Skeletal muscle satellite cell (primary cell): ENCODE results near the gene RAD50.
A peak's percentile ranks its signal among the peaks of the same experiment; 100 is the strongest.

Source experiments
- H3K27me3 ChIP-seq: 2 replicates; pipeline ENCODE4 v1.7.0; 2013; ENCODE audit warnings: low read length; ENCODE audit not compliant: control insufficient read depth, insufficient read depth
- H3K36me3 ChIP-seq: 2 replicates; pipeline ENCODE4 v1.7.0; 2013; ENCODE audit warnings: mild to moderate bottlenecking, control low read depth, low read length; ENCODE audit not compliant: insufficient read depth
- H3K4me1 ChIP-seq: 2 replicates; pipeline ENCODE4 v1.7.0; 2013; ENCODE audit warnings: low read length; ENCODE audit not compliant: control insufficient read depth, insufficient read depth
- H3K4me2 ChIP-seq: 2 replicates; pipeline ENCODE4 v1.7.0; 2013; ENCODE audit warnings: mild to moderate bottlenecking, low read length
- H3K4me3 ChIP-seq: 2 replicates; pipeline ENCODE4 v1.7.0; 2013; ENCODE audit warnings: low read length
- H3K9ac ChIP-seq: 2 replicates; pipeline ENCODE4 v1.7.0; 2013; ENCODE audit warnings: mild to moderate bottlenecking, low read depth, low read length, moderate library complexity
- H3K9me3 ChIP-seq: replicated peaks from 2 replicates; pipeline ENCODE4 v1.7.0; 2013; ENCODE audit warnings: mild to moderate bottlenecking, control low read depth, low read length

Gene RAD50

DNA sequence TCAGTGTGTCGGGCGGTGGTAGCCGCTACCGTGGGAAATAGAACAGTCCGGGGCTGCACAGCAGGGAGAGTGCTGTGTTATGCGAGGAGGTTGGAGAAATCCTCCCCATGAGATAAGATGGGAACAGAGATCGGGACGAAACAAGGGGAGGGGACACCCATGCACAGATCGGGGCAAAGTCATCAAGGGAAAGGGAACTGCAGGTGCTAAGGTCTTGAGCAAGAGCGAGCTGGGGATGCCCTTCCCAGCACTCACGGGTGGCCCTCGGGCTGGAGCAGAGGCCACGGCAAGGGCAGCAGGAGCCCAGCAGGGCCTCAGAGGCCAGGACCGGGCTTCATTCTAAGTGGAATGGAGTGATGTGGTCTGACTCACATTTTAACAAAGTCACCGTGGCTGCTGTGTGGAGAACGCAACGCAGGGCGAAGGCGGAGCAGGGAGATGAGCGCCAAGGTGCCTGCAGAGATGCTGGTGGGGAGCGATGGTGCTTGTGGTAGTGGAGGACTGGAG, 108.8 kb downstream of the RAD50 start:
- Histone ChIP-seq H3K9ac (no peak overlapping the region), H3K36me3 (no peaks in the 10 kb centered on the region), H3K4me3 (no peak overlapping the region), H3K4me1 (peaks cover 10% of the 10 kb centered on the region), H3K27me3 (no peaks in the 10 kb centered on the region), H3K9me3 (no peaks in the 10 kb centered on the region), H3K4me2 (no peak overlapping the region)

DNA sequence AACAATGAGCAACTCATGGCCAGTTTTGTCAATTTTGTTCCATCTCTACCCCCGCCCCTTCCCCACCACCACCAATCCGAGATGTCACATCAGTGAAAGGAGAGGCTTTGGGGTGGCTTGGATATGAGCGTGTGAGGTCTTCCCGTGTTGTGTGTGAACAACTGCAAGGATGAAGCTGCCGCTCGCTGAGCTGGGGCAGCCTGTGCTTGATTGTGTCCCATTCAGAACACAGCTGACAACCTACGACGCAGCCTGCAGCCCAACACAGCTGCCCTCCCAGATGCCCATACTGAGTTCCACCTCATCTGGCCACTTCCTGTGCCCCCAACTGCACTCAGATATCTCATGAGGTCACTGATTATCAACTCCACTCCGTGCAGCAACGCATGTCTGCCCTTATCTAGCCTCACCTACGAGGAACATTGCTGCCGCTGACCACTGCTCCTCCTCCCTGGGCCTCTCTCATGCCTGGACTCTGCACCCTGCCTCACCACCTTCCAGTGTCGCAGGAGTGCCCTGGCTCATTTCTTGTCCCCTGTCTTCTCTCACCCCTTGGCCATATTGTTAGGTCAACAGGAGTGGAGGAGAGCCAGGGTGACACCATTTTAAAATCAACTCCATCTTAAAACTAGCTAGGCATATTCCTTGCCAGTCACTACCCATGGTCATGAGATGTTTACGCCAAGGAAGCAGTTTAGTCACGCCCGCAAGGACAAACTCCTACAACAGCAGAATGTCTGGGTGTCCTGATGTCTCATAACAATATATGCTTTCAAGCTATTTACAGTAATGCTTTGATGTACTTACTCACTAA, 109.7 kb downstream of the RAD50 start:
- no peaks in the 10 kb centered on the region for H3K36me3 ChIP-seq
- peaks cover 5% of the 10 kb centered on the region for H3K4me1 ChIP-seq
- H3K4me2 ChIP-seq = no peak overlapping the region
- H3K27me3 ChIP-seq = no peaks in the 10 kb centered on the region
- H3K4me3 ChIP-seq = no peak overlapping the region
- H3K9ac ChIP-seq = no peak overlapping the region
- H3K9me3 ChIP-seq = no peaks in the 10 kb centered on the region

DNA sequence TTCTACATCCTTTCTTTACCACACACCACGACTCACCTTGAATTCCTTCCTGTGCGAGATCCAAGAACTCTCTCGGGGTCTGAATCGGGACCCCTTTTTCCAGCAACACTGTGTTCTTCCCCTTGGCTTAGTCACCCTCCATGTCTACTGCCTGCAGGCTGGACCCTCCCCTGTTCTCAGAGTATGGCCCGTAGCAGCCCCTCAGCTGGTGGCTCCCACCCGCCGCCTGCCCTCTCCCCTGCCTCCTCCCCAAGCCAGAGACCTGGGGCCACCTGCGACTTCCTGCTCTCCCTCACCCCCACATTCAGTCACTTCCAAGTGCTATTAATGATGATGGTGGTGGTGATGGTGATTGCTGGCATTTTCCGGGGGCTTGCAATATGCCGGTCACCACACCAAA, 110.5 kb downstream of the RAD50 start:
- H3K9ac ChIP-seq = no peak overlapping the region
- H3K9me3 ChIP-seq = no peaks in the 10 kb centered on the region
- H3K27me3 ChIP-seq = no peaks in the 10 kb centered on the region
- H3K4me1 ChIP-seq = peaks cover 5% of the 10 kb centered on the region
- no peak overlapping the region for H3K4me3 ChIP-seq
- H3K36me3 ChIP-seq = no peaks in the 10 kb centered on the region
- H3K4me2 ChIP-seq = no peak overlapping the region

DNA sequence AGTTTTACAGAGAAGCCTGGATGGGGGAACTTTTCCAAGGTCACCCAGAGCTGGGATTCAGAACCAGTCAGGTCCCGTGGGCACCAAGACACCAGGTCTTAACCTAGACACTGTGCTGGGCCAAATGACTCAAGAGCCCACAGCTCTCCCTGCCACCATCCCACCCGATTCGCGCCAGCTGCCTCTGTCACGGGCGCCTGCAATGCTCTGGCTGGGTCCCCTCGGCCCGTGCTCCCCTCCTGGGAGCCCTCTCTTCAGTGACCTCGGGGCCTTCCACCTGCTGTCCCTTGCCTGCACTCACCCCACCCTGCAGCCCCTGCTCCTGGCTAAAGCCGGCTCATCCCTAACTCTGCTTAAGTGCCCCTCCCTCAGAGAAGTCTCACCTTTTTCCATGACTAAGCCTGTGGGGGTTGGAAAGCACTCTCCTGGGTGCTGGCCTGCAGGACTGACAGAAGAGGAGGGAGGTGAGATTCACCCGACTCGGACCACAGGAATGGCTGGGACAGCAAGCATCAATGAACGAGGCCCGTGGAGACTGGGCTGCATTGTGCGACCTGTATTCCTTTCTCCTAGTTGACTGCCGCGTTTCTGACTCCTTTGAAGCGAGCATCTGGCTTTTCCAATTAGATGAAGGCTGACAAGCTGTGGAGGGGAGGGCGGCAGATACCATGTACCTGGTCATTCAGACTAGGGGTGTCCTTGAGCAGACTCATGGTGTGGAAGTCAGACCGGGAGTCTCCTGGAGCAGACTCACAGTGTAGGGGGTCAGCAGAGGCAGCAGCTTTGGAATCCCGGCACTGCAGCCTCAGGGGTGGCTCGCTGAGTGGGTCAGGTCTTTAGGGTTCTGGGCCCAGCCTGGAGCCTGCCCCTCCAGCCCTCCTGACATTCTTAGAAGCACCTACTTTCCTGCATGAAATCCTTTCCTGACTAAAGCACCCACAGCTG, 111.3 kb downstream of the RAD50 start:
- Histone ChIP-seq H3K9ac (no peak overlapping the region), H3K27me3 (no peaks in the 10 kb centered on the region)

DNA sequence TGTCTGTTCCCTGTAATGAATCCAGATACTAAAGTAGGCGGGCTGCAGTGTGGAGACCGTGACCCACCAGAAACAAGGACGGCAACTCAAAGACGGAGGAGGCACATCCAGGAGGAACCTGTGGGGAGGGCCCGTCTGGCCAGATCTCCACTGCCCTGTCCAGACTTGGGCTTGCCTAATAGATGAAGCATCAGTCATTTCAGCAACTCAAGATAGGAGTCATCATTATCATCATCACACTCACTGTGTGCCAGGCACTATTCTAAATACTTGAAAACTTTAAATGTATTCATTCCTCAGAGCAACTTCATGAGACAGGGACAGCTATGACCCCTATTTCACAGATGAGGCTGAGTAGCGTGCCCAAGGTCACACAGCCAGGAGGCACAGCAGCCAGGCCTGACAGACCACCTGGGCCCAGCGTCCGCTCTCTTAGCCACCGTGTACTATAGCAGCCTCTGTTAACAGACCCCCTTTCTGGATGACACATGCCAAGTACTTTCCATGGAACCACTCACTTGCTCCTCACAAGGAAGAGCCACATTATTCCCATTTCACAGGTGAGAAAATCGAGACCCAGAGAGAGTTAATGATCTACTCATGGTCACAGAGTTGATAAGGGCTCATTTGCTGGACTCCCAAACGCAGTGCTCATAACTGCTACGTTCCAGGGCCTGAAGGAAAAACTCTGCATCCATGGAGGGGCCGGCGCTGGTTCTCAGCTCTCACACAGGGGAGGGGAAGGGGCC, 112.1 kb downstream of the RAD50 start:
- no peaks in the 10 kb centered on the region for H3K27me3 ChIP-seq
- H3K4me1 ChIP-seq = peaks cover 2% of the 10 kb centered on the region
- no peaks in the 10 kb centered on the region for H3K9me3 ChIP-seq
- no peak overlapping the region for H3K9ac ChIP-seq
- no peak overlapping the region for H3K4me3 ChIP-seq
- H3K36me3 ChIP-seq = no peaks in the 10 kb centered on the region
- no peak overlapping the region for H3K4me2 ChIP-seq

More for the DNA sequence above, 111.3 kb downstream of the RAD50 start:
- no peaks in the 10 kb centered on the region for H3K9me3 ChIP-seq
- peaks cover 4% of the 10 kb centered on the region for H3K4me1 ChIP-seq
- H3K4me3 ChIP-seq = no peak overlapping the region
- H3K4me2 ChIP-seq = no peak overlapping the region
- no peaks in the 10 kb centered on the region for H3K36me3 ChIP-seq

DNA sequence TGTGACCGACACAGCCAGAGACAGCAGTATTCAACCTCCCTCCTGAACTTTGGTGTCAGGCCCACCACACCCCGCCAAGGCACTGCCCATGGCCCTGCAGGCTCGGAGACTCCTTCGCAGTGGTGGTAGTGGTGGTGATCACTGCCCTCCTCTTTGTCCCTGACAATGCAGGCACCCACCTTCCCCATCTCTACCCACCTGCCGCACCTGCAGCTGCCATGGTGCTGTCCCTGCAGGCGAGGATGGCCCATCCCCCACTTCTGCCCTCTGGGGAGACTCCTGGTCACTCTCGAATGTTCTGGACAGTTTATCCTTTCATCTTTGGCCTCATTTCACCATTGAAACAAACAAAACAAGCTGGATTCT, 112.7 kb downstream of the RAD50 start:
- peaks cover 8% of the 10 kb centered on the region for H3K4me1 ChIP-seq
- H3K9ac ChIP-seq = no peak overlapping the region
- H3K4me2 ChIP-seq = no peak overlapping the region
- no peaks in the 10 kb centered on the region for H3K27me3 ChIP-seq
- H3K4me3 ChIP-seq = no peak overlapping the region
- H3K36me3 ChIP-seq = no peaks in the 10 kb centered on the region
- no peaks in the 10 kb centered on the region for H3K9me3 ChIP-seq

DNA sequence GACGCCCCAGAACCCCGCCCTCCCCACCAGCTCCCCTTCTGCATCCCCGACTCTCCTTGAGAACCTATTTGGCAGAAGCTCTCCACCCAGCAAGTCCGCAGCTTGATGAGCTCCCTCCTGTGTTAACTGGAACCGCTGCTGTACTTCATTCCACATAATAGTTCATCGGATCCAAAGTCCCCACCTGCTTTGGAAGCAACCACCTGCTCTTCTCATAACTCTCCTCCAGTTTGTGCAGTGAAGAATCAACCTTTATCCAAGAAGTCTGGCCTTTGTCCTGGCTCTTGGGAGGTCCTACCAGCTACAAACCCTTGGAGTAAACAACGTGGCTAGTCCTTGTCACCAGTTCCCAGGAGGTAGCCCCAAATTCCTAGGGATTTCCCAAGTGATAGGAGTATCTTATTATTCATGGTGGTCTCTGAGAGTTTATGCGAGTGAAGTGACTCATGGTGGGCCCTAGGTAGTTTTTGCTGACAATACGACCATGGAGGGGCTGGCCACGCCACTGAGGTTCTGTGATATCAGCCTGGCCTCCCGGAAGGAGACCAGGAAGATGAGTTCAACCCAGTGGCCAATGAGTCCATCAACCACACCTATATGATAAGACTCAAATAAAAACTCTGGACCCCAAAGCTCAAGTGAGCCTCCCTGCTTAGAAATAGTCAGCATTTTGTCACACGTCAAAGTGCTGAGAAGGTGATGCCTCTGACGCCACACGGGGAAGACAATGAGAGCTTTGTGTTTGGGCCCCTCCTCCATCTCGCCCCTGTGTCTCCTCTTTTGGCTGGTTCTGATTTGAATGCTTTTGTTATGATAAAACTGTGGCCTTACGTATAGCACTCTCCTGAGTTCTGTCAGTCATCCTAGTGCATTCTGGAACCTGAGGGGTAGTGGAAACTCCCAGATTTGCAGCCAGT, 113.4 kb downstream of the RAD50 start:
- Histone ChIP-seq H3K4me3 (no peak overlapping the region), H3K36me3 (no peaks in the 10 kb centered on the region), H3K4me2 (no peak overlapping the region), H3K4me1 (peaks cover 13% of the 10 kb centered on the region), H3K27me3 (no peaks in the 10 kb centered on the region), H3K9ac (no peak overlapping the region), H3K9me3 (no peaks in the 10 kb centered on the region)

DNA sequence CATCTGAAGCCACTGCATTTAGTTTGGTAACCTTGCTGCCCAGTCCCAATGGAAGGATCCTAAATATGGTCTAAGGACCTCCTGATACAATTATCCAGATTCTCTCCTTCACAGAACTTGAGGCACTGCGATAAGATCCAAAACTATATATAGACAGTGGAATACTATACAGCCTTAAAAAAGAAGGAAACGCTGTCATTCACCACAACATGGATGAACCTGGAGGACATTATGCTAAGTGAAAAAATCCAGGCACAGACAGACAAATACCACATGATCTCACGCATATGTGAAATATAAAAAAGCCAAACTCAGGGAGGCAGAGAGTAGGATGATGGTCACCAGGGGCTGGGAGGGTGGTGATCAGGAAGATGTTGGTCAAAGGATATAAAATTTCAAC, 114.2 kb downstream of the RAD50 start:
- H3K36me3 ChIP-seq = no peaks in the 10 kb centered on the region
- peaks cover 20% of the 10 kb centered on the region for H3K4me1 ChIP-seq
- no peak overlapping the region for H3K9ac ChIP-seq
- H3K4me3 ChIP-seq = no peak overlapping the region
- H3K4me2 ChIP-seq = no peak overlapping the region
- H3K27me3 ChIP-seq = no peaks in the 10 kb centered on the region
- H3K9me3 ChIP-seq = no peaks in the 10 kb centered on the region

DNA sequence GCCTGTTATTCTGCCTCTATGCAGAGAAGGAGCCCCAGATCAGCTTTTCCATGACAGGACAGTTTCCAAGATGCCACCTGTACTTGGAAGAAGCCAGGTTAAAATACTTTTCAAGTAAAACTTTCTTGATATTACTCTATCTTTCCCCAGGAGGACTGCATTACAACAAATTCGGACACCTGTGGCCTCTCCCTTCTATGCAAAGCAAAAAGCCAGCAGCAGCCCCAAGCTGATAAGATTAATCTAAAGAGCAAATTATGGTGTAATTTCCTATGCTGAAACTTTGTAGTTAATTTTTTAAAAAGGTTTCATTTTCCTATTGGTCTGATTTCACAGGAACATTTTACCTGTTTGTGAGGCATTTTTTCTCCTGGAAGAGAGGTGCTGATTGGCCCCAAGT, 116.7 kb downstream of the RAD50 start:
- peaks cover 37% of the 10 kb centered on the region for H3K4me1 ChIP-seq

DNA sequence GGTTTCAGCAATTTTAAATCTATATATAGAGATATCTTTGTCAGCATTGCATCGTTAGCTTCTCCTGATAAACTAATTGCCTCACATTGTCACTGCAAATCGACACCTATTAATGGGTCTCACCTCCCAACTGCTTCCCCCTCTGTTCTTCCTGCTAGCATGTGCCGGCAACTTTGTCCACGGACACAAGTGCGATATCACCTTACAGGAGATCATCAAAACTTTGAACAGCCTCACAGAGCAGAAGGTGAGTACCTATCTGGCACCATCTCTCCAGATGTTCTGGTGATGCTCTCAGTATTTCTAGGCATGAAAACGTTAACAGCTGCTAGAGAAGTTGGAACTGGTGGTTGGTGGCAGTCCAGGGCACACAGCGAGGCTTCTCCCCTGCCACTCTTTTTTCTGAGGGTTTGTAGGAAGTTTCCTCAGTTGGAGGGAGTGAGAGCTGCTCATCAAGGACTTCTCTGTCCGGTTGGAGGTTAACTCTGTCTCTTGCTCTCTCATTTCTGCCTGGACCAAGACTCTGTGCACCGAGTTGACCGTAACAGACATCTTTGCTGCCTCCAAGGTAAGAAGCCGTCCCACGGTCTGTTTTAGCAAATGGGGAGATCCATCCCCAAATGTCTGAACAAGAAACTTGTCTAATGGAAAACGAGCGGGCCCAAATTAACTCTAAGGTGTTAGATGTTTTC, 117.3 kb downstream of the RAD50 start, which contains the start of gene IL4:
Gene IL4 (plus strand): TSS at position 51 of the 692 bp plus-strand sequence. CDS start 62 bp downstream, at position 113.
- Histone ChIP-seq H3K9ac (peak within 1 kb of the TSS; percentile 67), H3K27me3 (no peaks in the 10 kb centered on the region), H3K9me3 (no peaks in the 10 kb centered on the region), H3K4me3 (peak within 1 kb of the TSS; percentile 59), H3K36me3 (no peaks in the 10 kb centered on the region), H3K4me2 (peak within 1 kb of the TSS; percentile 83), H3K4me1 (peaks cover 37% of the 10 kb centered on the region)

More for the DNA sequence above, 116.7 kb downstream of the RAD50 start:
- H3K36me3 ChIP-seq = no peaks in the 10 kb centered on the region
- no peaks in the 10 kb centered on the region for H3K9me3 ChIP-seq
- H3K27me3 ChIP-seq = no peaks in the 10 kb centered on the region
- no peak overlapping the region for H3K4me3 ChIP-seq
- no peak overlapping the region for H3K4me2 ChIP-seq
- H3K9ac ChIP-seq = no peak overlapping the region
